HG03175 (cell line): Measurements from ENCODE around the gene FASTK.
"Not testable (repeated sequence)": the region's sequence is repeated elsewhere in the genome, so short reads cannot be mapped to it uniquely, and the experiment has no call there.

Experiments
- ATAC-seq: cut with Tn5 transposase; IDR thresholded peaks from one replicate; pipeline ENCODE4 v1.9.1; 2021; ENCODE audit warnings: mild to moderate bottlenecking, moderate library complexity; ENCODE audit not compliant: unreplicated experiment

Gene FASTK

DNA sequence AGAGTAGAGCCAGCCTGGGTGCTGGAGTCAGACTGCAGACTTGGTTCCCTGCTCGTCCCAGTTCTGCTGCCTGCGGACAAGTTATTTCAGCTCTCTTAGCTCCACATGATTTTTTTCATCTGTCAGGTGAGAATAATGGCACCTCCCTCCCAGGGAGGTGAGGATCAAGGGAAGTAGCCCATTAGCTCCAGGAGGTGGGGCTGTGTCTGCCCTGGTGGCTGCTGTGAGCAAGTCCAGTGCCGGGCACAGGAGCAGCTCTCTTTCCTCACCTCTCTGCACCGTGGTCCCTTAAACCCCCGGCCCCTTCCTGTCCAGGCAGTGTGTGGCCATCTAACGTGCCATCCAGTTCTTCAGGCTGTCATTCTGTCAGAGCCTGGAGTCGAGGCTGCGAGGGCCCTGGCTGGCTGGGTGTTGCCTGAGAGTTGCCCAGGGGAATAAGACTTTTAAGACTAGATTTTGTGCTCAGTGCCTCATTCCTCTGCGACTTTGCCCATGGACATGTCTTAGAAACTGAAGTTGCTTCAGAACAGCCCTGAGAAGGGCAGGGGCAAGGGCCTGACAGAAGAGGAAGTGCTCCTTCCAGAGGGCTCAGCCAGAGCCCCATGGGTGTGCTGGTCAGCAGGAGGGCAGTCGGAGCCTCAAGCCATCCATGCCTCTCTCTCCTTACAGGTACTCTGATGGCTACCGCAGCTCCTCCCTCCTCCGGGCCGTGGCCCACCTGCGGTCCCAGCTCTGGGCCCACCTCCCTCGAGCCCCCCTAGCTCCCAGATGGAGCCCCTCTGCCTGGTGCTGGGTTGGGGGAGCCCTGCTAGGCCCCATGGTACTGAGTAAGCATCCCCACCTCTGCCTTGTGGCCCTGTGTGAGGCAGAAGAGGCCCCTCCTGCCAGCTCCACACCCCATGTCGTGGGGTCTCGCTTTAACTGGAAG is 47.4 kb downstream of the FASTK start:
- ATAC-seq = no peak

DNA sequence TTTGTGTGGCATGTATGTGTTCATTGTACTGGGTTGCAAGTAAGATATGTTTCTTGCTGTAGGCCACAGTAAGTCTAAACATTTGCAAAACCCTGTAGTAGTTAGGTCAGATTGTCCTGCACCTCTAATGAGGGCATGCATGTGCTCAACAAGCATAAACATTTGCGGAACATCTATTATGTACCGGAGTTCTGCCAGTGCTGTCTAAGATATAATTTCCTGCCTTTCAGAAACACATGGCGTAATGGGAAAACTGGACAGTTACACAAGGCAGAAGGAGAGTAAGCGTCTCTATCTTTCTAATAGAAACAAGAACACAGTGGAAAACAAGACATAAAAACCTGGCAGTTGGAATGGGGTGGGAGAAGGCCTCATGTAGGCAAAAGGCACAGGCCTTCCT is 49.6 kb downstream of the FASTK start:
- ATAC-seq = no peak

DNA sequence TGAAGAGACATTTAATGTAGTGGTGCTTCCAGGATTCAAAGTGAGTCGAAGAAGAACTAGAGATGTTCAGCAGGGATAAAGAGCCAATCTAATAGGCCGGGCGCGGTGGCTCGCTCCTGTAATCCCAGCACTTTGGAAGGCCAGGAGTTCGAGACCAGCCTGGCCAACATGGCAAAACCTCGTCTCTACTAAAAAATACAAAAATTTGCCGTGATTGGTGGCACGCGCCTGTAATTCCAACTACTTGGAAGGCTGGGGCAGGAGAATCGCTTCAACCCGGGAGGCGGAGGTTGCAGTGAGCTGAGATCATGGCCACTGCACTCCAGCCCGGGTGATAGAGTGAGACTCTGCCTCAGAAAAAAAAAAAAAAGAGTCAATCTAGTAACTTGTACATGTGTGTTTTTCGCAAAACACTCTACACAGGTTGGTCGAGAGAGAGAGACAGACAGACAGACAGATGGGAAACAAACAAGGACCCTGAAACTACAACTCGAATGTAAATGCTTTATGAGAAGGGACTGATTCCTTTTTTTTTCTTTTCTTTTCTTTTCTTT is 51.6 kb downstream of the FASTK start:
- no peak for ATAC-seq

DNA sequence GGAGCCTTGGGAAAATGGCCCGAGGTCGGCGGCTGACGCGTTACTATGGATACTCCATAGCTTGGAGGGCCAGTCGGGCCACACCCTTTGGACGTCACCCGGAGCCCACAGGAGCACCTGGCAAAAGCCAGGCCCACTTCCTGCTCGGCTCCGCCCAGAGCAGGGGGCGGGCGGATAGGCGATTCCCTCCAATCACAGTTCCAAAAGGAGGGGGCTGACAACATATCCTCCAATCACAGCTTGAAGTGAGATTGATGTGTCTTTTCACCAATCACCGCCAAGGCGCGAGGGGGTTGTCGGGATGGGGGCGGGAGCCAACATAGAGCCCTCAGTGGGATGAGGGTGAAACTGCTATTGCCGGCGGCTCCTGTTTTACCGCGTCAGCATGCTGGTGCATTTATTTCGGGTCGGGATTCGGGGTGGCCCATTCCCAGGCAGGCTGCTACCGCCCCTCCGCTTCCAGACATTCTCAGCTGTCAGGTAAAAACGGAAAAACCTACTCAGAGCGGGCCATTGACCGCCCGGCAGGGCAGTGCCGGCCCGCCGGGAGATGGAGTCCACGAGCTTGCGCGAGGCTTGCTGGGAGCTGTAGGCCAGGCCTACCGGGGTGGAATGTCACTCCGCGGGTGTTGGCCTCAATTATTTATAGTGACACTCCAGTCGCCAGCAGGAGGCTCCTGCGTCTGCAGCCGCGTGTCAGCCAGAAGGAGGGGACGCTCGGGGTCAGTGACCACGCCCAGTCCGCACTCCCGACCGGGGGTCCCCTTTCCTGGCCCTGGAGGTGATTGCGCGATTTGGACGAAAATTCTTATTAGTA is 52.3 kb downstream of the FASTK start, which contains the start of gene ABCB8:
Gene ABCB8 (plus strand): TSS at position 320 of the 817 bp plus-strand sequence. CDS start 66 bp downstream, at position 386.
- peak; percentile 96 for ATAC-seq

DNA sequence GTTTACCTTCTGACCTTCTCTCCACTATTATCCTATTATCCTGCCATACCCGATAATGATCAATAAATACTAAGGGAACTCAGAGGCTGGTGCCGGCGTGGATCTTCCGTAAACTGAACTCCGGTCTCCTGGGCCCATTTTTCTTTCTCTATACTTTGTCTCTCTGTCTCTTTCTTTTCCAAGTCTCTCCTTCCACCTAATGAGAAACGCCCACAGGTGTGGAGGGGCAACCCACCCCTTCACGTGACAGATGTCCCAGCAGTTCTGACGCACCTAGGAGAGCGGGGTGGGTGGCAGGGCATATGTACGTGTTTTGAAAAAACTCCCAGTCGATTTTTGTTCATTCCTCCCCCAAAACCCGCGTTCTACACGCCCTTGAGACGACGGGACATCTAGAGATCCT is 52.9 kb downstream of the FASTK start:
- ATAC-seq = not testable (repeated sequence)

DNA sequence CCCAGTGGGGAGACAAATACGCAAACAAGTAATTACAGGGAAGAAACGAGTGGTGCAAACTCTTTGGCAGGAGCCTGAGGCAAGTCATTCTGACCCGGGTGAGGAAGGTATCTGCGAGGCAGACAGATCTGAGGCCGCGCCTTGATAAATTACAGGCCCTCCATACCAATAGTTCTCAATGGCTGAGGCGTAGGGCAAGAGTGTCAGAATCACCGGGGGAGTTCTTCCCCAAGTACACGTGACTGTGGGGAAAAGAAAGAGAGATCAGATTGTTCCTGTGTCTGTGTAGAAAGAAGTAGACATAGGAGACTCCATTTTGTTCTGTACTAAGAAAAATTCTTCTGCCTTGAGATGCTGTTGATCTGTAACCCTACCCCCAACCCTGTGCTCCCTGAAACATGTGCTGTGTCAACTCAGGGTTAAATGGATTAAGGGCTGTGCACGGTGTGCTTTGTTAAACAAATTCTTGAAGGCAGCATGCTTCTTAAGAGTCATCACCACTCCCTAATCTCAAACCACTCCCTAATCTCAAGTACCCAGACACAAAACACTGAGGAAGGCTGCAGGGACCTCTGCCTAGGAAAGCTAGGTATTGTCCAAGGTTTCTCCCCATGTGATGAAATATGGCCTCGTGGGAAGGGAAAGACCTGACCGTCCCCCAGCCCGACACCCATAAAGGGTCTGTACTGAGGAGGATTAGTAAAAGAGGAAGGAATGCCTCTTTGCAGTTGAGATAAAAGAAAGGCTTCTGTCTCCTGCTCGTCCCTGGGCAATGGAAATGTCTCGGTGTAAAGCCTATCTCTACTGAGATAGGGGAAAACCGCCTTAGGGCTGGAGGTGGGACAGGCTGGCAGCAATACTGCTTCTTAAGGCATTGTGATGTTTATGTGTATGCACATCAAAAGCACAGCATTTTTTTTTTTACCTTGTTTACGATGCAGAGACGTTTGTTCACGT is 53.6 kb downstream of the FASTK start:
- ATAC-seq = not testable (repeated sequence)
